Osteocyte (in vitro differentiated cells): ENCODE data around the gene COMMD2. TPM values are rescaled to one million over a fixed set of nuclear protein-coding genes. Genes with fewer than 3 reads are reported as not detected.

Experiments used
- DNase-seq: peaks from one replicate; pipeline ENCODE4 v3.0.0; 2021; ENCODE audit warnings: mixed read lengths; ENCODE audit not compliant: unreplicated experiment; ENCODE audit errors: extremely low spot score
- H3K27ac Mint-ChIP-seq: one replicate; pipeline ENCODE4 v1.8.0; 2021; ENCODE audit warnings: mild to moderate bottlenecking, mixed read lengths; ENCODE audit not compliant: unreplicated experiment
- H3K27me3 Mint-ChIP-seq: one replicate; pipeline ENCODE4 v1.8.0; 2021; ENCODE audit warnings: mixed read lengths; ENCODE audit not compliant: unreplicated experiment
- H3K36me3 Mint-ChIP-seq: one replicate; pipeline ENCODE4 v1.8.0; 2021; ENCODE audit warnings: mixed read lengths; ENCODE audit not compliant: unreplicated experiment
- H3K4me1 Mint-ChIP-seq: one replicate; pipeline ENCODE4 v1.8.0; 2021; ENCODE audit warnings: mixed read lengths; ENCODE audit not compliant: unreplicated experiment
- H3K4me3 Mint-ChIP-seq: one replicate; pipeline ENCODE4 v1.8.0; 2021; ENCODE audit warnings: mild to moderate bottlenecking, moderate library complexity, mixed read lengths; ENCODE audit not compliant: unreplicated experiment
- H3K9me3 Mint-ChIP-seq: one replicate; pipeline ENCODE4 v1.8.0; 2021; ENCODE audit warnings: mixed read lengths; ENCODE audit not compliant: unreplicated experiment
- total RNA-seq: library from RNA; stranded (reverse); gene quantifications from 2 replicates; pipeline ENCODE4 v1.2.1, GENCODE V29; 2021
- TF ChIP-seq, protein P1 (sequence below): fragments of 200-600 bp; sonication (generic); IDR thresholded peaks from 2 replicates; pipeline ENCODE4 v1.5.0; 2021; ENCODE audit warnings: antibody characterized with exemption, mild to moderate bottlenecking, moderate library complexity

The COMMD2 gene
- total RNA-seq, 1 donor from 2014 or later = 49.7 TPM

DNA sequence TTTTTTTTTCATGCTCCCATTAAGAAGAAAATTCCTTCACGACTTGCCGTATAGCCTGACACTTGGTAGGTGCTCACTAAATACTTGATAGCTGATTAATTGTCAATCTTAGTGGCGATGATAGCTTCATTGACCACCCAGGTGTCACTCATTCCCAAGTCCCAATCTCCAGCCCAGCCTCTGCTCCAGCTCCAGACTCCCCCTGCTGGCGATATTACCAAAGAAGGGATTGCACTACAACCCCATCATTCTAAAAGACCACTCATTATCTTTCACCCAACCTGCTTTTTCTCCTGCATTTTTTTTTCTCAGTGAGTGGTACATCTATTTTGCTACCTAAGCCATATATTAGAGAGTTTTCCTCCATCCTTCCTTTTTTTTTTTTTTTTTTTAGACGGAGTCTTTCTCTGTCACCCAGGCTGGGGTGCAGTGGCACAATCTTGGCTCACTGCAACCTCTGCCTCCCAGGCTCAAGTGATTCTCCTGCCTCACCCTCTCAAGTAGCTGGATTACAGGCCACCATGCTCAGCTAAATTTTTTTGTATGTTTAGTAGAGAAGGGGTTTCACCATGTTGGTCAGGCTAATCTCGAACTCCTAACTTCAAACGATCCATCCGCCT lies 19.5 kb upstream of the COMMD2 start:
- no peak for DNase-seq
- H3K4me1 Mint-ChIP-seq = peaks cover 2% of the 10 kb centered on the region
- H3K27ac Mint-ChIP-seq = no peak overlapping the region
- no peaks in the 10 kb centered on the region for H3K9me3 Mint-ChIP-seq
- peaks cover 22% of the 10 kb centered on the region for H3K27me3 Mint-ChIP-seq
- H3K4me3 Mint-ChIP-seq = no peak overlapping the region
- TF ChIP-seq, protein P1, sequence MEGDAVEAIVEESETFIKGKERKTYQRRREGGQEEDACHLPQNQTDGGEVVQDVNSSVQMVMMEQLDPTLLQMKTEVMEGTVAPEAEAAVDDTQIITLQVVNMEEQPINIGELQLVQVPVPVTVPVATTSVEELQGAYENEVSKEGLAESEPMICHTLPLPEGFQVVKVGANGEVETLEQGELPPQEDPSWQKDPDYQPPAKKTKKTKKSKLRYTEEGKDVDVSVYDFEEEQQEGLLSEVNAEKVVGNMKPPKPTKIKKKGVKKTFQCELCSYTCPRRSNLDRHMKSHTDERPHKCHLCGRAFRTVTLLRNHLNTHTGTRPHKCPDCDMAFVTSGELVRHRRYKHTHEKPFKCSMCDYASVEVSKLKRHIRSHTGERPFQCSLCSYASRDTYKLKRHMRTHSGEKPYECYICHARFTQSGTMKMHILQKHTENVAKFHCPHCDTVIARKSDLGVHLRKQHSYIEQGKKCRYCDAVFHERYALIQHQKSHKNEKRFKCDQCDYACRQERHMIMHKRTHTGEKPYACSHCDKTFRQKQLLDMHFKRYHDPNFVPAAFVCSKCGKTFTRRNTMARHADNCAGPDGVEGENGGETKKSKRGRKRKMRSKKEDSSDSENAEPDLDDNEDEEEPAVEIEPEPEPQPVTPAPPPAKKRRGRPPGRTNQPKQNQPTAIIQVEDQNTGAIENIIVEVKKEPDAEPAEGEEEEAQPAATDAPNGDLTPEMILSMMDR = peak; percentile 76
- H3K36me3 Mint-ChIP-seq = no peaks in the 10 kb centered on the region

DNA sequence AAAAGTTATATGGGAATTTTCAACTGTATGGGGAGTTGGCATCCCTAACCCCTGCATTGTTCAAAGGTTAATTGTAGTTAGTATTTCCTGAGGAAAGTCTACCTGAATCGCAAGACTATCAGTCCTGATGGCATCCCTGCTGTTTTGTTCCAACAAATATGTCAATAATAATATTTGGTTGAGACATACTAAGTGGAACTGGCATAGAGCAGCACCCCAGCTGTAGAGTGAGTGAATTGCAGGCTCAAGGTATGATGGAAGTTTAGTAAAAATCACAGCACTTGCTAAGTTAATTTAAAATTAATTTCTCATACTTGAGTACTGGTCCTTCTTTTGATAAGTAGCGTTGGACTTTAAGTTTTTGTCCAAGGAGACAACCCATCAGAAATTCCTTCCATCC lies 18.0 kb upstream of the COMMD2 start:
- Mint-ChIP-seq H3K27me3 (peaks cover 35% of the 10 kb centered on the region), H3K4me3 (no peak overlapping the region), H3K9me3 (no peaks in the 10 kb centered on the region), H3K4me1 (peaks cover 2% of the 10 kb centered on the region), H3K27ac (no peak overlapping the region), H3K36me3 (no peaks in the 10 kb centered on the region)
- TF ChIP-seq, protein P1 = no peak
- no peak for DNase-seq

DNA sequence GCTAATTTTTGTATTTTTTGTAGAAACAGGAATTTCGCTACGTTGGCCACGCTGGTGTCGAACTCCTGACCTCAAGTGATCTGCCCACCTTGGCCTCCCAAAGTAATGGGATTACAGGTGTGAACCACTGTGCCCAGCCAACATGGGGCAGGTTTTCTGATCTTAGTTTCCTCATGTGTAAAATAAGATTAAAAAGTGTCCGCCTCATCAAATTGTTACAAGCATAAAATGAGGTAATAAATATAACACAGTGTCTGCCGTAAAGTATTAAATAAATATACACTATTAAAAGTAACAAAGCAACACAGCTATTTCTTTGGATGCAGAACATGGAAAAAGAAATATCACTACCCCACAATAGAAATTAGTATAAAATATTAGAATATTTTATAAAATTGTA lies 16.4 kb upstream of the COMMD2 start:
- peaks cover 44% of the 10 kb centered on the region for H3K27me3 Mint-ChIP-seq
- H3K36me3 Mint-ChIP-seq = no peaks in the 10 kb centered on the region
- no peak overlapping the region for H3K27ac Mint-ChIP-seq
- no peak for DNase-seq
- H3K4me1 Mint-ChIP-seq = peaks cover 2% of the 10 kb centered on the region
- no peak overlapping the region for H3K4me3 Mint-ChIP-seq
- TF ChIP-seq, protein P1 = no peak
- H3K9me3 Mint-ChIP-seq = no peaks in the 10 kb centered on the region

DNA sequence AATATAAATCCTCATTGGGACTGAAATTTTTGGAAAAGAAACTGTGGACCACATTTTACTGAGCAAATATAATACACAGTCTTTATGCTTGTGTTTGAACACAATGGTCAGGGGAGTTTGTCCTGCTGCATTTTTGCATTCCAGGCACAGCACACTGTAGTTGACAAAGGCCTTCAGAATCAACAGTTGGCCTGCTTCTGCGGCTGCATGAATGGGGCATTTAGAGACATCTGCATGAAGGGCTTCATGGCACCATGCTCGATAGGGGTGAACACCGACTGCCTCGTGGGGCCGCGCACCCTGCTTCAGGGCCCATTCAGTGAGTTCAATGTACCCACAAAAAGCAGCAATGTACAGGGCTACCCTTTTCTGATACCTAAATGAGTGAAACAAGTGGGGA lies 15.4 kb upstream of the COMMD2 start:
- Mint-ChIP-seq H3K27ac (no peak overlapping the region), H3K27me3 (peaks cover 44% of the 10 kb centered on the region), H3K4me3 (no peak overlapping the region), H3K9me3 (no peaks in the 10 kb centered on the region), H3K4me1 (no peaks in the 10 kb centered on the region), H3K36me3 (no peaks in the 10 kb centered on the region)
- no peak for DNase-seq
- TF ChIP-seq, protein P1 = no peak

DNA sequence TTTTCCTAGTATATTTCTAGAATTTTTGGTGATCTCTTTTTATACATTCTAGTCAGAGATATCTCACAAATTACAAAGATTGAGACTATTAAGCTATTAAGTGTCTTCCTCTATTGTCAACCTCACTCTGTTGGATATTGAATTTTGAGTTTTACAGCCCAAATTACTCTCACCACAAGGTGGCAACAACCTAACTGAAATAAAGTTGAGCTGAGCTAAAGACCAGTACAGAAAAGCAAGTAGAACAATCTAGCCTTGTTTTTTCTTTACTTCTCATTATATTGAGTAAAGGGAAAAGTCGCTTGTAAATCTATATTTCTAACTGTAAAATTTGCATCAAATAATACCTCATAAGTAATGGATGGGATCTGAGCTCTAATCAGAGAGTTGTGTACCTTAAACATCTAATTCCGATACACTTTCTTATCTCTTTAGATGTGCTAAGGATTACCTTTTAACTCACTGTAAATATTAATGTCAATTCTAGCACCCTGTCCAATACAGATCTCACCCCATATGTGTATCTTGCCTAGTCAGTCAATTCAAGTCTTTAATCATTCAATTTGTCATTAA lies 13.6 kb upstream of the COMMD2 start:
- Mint-ChIP-seq H3K4me3 (no peak overlapping the region), H3K4me1 (no peaks in the 10 kb centered on the region), H3K36me3 (no peaks in the 10 kb centered on the region), H3K9me3 (no peaks in the 10 kb centered on the region), H3K27ac (no peak overlapping the region), H3K27me3 (peaks cover 38% of the 10 kb centered on the region)
- TF ChIP-seq, protein P1 = peak; percentile 72
- DNase-seq = no peak
